Measurements from ENCODE around the gene ZFP69B. TPM values are rescaled to one million over a fixed set of nuclear protein-coding genes. Genes with fewer than 3 reads are reported as not detected.

ZFP69B gene
- total and polyA plus RNA-seq, 2 donors (not counting 3 experiments of a cell fraction or from before 2014, with no cell fraction given): 0.81 to 3.4 TPM

DNA sequence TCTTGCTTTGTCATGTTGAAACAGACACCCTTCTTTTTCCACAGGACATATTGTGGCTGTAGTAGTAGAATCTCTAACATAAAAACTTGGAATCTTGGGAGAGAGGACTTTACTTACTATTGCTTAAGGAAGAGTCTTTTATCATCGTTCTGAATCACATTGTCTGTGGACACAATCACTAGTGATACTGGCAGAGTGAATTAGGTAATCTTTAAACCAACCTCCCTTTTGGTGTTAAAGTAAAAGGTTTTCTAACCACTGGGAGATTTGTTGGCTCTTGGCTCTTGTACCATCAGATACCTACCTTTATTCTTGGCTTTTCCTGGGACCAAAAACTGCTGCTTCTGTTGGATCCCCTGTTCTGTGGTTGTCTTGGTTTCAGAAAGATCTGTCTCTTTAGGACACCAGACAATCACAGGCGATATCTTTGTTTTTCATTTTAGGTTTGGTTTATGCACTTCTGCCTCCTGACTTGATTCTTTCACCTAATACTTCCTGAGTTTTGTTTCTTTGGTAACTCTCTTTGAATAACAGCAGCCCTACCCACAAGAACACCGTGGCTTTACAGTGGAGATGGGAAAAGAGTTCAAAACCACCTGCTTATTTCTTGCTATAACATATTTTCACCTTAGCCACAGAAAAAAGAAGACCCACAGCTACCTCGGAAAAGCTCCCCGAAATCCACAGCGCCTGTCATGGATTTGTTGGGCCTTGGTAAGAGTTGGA is 36.6 kb upstream of the ZFP69B start:
- DNase-seq (ENCODE audit: low read depth, low spot score): no peak
- Histone ChIP-seq H3K27ac (ENCODE audit: insufficient read depth, low read depth, low read length) (no peak overlapping the region), H4K20me1 (replicated peaks; ENCODE audit: control insufficient read depth, extremely low read depth, insufficient read depth, low read length) (no peaks in the 10 kb centered on the region), H3K9ac (replicated peaks; ENCODE audit: extremely low read depth, insufficient read depth, low read length) (no peak overlapping the region), H2AFZ (ENCODE audit: low read depth, low read length) (no peak overlapping the region), H3K36me3 (ENCODE audit: control insufficient read depth in 2 of 2, extremely low read depth in 1 of 2, insufficient read depth in 2 of 2, low read length in 2 of 2) (peaks cover 0 to 3% of the 10 kb centered on the region in 2 experiments), H3K79me2 (ENCODE audit: control insufficient read depth, insufficient read depth, low read length) (no peaks in the 10 kb centered on the region), H3K4me1 (ENCODE audit: control insufficient read depth, extremely low read depth, insufficient read depth, low read length) (no peaks in the 10 kb centered on the region), H3K9me3 (replicated peaks; ENCODE audit: control insufficient read depth, insufficient read depth, low read length) (no peaks in the 10 kb centered on the region), H3K4me2 (ENCODE audit: insufficient read depth, low read length) (no peak overlapping the region), H3K4me3 (replicated peaks in 1 of 3; ENCODE audit: insufficient read depth in 1 of 3, low read depth in 1 of 3, low read length in 3 of 3) (no peak overlapping the region), H3K9me1 (replicated peaks; ENCODE audit: control insufficient read depth, extremely low read depth, insufficient read depth, low read length) (no peaks in the 10 kb centered on the region), H3K27me3 (ENCODE audit: control insufficient read depth in 2 of 2, insufficient read depth in 2 of 2, low read length in 2 of 2) (no peaks in the 10 kb centered on the region)
- ChIA-PET POLR2A (no interaction called here), CTCF (interaction anchor here (0.9 kb wide), 1 partner anchor 9 kb away, joined by 3 read pairs; no protein-coding TSS in a partner anchor)
- intact Hi-C loops (cut with micrococcal nuclease): no loop called here
- dilution Hi-C loops (cut with MboI; ENCODE audit: extremely low pct_ligation_motif_present, low sequenced_read_pairs): no loop called here
- BruUV-seq (replicated peaks): no TSS peak
- no peak for FAIRE-seq
- TF ChIP-seq, protein P1, sequence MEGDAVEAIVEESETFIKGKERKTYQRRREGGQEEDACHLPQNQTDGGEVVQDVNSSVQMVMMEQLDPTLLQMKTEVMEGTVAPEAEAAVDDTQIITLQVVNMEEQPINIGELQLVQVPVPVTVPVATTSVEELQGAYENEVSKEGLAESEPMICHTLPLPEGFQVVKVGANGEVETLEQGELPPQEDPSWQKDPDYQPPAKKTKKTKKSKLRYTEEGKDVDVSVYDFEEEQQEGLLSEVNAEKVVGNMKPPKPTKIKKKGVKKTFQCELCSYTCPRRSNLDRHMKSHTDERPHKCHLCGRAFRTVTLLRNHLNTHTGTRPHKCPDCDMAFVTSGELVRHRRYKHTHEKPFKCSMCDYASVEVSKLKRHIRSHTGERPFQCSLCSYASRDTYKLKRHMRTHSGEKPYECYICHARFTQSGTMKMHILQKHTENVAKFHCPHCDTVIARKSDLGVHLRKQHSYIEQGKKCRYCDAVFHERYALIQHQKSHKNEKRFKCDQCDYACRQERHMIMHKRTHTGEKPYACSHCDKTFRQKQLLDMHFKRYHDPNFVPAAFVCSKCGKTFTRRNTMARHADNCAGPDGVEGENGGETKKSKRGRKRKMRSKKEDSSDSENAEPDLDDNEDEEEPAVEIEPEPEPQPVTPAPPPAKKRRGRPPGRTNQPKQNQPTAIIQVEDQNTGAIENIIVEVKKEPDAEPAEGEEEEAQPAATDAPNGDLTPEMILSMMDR (IDR thresholded peaks at IDR 0.05; ENCODE audit: extremely low read depth in 1 of 2, insufficient read depth in 1 of 2, low read depth in 1 of 2, low read length in 2 of 2): no peak
- TF ChIP-seq FOS (IDR thresholded peaks at IDR 0.05; ENCODE audit: borderline replicate concordance, insufficient read depth, low read length): no peak
- TF ChIP-seq GATA2 (IDR thresholded peaks at IDR 0.05; ENCODE audit: insufficient read depth, insufficient read length, low read depth, low read length): no peak
- no peak for TF ChIP-seq POLR2AphosphoS5 (IDR thresholded peaks at IDR 0.05; ENCODE audit: insufficient read depth, low read depth, low read length)
- no peak for TF ChIP-seq MYC (IDR thresholded peaks at IDR 0.05; ENCODE audit: low read depth, low read length)
- no peak for TF ChIP-seq EZH2 (IDR thresholded peaks at IDR 0.05; ENCODE audit: borderline replicate concordance, low read depth, low read length, severe bottlenecking)
- TF ChIP-seq POLR2A (IDR thresholded peaks at IDR 0.05; ENCODE audit: low read depth, low read length): no peak
- TF ChIP-seq JUN (IDR thresholded peaks at IDR 0.05; ENCODE audit: borderline replicate concordance, insufficient read depth, insufficient read length, low read depth): no peak
- TF ChIP-seq MAX (IDR thresholded peaks at IDR 0.05; ENCODE audit: insufficient read depth, insufficient read length): no peak

Measured in endothelial cell of umbilical vein (primary cell).